RKO (cell line): ENCODE data around the gene PSMB11.

Experiments used
- DNase-seq: peaks from one replicate; pipeline ENCODE4 v3.0.0-alpha.2; 2016; ENCODE audit warnings: low spot score

The PSMB11 gene

DNA sequence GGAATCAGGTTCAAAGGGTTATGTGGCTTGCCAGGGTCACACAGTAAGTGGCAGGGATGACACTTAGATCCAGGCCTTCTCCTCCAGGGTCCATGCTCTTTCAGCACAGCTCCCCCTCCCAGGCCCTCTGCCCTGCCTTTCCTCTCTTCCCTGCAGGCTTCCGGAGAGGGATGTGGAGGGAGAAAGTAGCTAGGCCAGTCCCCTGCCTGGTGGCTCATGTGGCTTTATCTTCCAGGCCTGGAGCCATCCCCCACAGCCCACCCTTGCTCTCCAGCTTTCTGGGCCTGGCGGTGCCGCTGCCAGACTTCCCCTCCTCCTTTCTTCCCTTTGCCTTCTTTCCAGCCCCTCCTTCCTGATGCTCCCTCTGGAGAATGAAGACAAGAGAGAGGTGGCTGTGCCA lies 1.7 kb downstream of the PSMB11 start:
- no peak for DNase-seq

DNA sequence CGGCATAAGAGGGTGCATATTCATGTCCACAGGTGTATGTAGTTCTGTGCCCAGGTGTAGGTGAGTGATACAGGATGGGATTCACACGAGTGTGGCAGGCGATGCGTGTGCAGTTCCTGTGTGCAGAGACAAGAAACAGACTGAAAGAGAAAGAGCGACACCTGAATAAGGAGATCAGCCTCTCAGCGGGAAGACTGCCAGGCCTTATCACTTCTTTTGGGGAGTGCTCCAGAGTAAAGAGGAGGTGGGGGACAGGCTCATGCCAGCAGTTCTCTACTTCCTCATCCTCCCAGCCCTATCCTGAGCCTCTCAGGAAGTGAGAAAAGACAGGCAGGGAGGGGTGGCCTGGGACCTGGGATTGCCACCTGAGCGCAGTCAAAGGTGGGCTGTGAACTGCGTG lies 2.8 kb downstream of the PSMB11 start:
- no peak for DNase-seq

DNA sequence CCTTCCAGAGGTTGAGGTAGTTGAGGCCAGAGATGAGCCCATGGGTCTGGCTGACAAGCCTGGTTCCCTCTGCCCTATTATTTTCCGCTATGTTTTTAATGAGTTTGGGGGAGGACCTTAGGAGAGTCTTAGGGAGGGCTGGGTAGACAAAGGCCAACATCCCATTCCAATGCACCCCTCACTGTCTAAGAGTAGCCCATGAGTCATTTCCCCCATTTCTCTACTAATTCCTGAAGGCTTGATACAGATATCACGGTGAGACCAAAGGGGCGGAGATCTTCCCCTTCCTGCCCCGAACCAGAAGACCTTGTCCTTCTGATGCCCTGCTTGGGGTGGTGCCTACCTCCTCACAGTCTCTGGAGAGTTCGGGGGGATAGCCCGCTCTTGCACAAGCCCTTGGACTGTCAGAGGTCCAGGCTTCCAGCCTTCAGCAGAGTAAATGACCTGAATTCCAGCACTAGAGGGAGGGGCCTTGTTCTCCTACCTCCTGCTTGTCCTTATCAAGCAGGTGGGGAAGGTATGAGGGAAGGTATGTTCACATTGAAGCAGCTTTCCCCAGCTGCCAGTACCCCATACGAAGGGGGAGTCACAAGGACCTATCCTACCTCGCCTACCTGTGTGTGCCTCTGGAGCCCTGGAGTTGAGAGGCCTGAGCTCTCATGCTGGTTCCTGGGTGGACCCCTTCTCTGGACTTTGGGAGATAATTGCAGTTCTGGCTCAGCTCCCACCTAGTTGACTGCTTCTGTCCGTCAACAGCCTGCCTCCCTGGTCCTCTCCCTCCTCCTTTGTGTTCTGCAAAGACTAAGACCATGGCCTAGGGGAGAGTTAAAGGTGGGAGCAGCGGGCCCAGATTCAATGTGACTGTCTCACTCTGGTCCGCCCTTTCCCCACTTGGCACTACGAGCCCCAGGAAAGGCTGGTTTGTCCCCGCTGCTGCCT lies 3.7 kb downstream of the PSMB11 start:
- no peak for DNase-seq

DNA sequence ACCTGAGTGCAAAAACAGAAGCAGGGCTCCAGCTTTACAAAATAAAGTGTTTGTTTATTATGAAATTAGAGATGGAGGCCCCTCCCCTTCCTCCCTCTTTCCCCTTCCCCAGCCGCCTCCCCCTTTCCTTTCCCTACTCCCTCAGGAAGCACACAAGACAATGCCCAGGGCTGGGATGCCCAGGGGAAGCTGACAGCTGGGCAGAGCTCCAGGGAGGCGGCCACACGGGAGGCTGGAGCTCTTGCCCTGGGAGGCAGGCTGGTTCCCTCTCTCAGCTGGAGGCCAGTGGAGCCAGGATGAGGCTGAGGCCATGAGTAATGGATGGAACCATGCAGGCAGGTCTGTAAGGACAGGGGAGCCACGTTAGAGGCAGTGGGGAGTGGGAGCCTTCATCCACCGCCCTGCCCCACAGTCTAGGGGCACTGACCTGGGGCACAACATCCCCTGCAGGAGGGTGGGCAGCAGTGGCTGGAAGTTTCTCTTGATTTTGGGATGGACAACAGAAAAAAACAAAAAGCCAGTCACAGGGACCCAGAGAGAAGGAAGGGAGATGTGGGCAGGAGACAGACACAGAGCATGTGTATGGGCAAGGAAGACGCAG lies 5.1 kb downstream of the PSMB11 start:
- no peak for DNase-seq

DNA sequence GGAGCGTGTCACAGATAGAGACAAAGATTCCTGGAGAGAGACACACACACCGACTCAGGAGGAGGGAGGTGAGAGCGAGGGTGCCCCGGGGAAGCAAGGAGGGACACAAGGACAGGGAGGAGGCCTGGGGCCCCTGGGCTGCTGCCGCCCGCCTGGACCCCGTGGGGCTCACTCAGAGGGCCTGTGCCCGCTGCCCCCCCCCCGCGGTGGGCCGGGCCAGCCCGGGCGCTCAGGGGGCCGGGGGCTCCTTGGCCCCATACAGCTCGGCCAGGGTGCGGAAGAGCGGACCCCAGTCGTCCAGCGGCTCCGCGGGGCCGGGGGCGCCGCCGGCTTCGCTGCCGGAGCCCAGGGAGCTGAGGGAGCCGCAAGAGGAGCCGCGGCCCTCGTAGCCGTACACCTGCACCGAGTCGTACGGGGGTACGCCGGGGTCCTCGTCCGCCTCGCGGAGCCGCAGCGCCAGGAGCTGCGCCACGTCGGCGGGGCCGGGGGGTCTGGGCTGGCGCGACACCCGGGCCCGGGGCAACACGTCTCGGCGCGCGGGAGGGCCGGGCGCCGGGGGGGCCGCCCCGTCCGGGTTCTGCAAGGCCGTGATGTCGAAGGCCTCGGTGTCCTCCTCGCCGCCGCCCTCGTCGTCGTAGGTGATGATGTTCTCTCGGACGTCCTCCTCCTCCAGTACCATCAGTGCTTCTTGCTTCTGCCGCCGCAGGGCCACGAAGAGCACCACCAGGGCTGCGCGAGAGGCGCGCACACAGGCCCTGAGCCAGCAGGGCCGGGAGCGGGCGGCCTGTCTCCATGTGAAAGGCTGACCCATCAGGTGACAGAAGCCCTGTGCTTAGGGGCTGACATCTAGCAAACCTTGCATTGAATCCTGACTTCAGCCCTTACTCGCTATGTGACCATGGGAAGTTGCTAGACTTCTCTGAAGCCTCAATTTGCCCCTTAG lies 6.0 kb downstream of the PSMB11 start:
- no peak for DNase-seq

DNA sequence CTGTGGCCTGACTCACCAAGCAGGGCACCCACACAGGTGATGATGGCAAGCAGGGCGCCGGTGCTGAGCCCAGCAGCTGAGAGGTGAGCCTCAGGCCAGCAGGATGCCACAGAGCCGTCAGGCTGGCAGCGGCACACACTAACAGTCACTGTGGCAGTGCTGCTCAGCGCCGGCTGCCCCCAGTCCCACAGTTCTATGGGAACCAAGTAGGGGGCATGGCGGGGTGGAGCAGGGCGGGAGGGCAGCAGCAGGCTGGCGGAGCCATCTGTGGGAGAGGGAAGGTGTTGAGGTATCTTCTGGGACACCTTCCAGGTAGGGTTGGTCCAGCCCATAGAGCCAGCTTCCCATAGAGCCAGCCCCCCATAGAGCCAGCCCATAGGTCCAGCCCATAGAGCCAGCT lies 7.0 kb downstream of the PSMB11 start:
- DNase-seq, result no peak

DNA sequence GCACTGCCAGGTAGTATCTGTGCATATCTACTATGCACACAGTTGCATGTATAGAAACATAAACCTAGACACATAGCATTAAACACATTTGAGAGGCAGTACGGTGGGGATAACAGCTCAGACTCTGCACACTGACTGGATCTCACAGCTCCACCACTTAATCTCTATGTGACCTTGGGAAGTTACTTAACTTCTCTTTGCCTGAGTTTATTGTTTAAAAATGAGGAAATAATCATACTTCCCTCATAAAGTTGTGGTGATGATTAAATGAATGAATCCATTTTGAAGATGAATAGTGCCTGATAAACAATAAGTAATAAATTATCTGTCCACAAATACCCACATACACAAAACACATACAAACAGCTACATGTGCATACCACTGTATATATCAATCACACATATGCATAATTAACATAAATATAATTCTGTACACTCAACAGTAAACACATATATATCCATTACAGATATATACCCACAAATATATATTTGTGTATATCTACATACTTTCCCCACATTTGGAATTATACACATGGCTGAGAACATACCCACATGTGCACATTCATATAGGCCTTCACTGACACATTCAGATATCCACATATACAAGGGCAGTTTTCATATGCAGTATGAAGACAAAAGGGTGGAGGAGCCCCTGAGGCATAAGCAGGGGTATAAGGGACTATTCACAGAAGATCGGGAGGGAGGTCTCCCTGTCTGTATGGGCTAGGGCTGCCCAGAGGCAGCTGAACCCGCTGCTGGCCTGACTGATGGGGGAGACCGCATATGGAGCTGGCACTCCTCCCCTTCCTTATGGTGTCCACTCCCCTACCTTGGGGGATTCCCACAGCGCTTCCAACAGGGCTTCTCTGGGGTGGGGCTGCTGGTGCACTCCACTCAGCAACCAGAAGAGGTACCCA lies 9.4 kb downstream of the PSMB11 start:
- DNase-seq, result no peak

DNA sequence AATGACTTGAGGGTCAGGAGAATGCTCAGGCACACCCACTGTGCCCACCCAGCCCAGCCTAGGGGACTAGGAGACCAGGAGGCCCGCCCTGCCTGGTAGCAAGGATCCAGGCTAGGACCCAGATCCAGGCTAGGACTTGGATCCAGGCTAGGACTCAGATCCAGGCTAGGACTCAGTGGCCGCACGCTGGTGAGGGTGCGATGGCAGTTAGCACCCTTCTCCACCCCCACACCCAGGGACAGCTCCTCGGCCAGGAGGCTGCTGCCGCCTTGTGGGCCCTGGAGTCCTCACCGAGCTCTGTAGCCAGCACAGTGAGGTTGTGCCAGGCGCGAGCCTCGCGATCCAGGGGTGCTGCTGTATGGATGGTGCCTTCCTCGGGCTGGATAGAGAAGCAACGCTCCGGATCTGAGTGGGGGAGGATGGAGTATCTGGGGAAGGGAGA lies 10.2 kb downstream of the PSMB11 start:
- no peak for DNase-seq

DNA sequence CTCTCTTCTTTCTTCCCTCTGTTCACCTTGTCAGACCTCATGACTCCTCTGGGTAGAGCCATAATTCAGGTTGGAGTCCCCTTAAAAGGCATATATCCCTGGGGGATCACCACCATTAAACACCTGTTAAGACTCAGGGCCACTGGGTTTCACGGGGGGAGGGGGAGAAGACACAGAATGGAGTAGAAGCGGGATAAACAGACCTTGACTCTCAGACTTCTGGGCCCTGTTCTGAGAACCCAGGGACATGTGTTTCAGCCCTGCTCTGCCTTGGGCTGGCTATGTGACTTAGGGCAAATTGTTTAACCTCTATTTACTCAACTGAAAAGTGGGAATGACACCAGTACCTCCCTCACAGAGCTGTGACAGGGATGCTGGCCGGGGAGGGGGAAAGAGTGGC lies 10.7 kb downstream of the PSMB11 start:
- no peak for DNase-seq

DNA sequence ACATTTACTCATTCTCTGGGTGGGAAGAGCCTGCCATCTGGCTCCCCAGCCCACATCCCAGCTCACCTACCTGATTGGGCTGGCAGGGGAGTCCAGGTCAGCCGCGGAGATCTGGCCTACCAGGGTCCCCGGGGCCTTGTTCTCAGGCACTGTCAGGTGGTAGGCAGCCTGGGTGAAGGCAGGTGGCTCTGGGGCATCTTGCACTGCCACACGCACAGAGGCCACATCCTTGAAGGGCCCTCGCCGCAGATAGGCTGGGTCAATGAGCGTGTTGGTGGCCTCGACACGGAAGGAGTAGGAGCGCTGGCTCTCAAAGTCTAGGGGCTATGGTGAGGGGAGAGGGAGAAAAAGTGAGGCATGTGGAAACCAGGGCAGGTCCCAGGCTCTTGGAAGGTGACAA lies 11.4 kb downstream of the PSMB11 start:
- no peak for DNase-seq

DNA sequence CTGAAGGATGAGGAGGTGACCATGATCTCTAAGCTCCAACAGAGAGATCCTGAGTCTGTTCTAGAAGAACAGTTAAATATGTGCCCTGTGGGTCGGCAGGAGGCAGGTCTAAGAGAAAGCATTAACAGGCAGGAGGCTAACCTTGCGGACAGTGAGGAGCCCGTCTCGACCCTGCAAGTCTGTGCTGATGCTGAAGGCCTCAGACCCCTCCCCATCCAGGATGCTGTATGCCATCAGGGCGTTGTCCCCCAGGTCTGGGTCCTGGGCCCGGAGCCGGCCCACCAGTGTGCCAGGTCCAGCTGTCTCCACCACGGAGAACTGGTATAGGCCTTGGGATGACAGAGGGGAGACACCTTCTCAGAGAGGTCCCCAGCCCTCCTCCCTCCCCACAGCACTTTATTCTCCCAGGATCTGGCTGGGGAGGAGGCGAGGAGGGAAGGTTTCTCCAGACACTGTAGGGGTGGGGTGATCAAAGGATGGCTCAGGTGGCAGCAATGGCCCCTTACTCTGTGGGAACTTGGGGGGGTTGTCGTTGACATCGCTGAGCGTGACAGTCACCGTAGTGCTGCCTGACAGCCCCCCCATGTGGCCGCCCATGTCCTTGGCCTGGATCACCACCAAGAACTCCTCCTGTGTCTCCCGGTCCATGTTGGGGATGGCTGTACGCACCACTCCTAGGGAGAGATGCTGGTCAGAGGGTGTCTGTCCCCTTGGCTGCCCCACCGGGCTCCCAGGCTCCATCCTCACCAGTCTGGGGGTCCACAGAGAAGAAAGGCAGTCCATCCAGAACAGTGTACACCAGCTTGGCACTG lies 12.2 kb downstream of the PSMB11 start:
- DNase-seq, result no peak

DNA sequence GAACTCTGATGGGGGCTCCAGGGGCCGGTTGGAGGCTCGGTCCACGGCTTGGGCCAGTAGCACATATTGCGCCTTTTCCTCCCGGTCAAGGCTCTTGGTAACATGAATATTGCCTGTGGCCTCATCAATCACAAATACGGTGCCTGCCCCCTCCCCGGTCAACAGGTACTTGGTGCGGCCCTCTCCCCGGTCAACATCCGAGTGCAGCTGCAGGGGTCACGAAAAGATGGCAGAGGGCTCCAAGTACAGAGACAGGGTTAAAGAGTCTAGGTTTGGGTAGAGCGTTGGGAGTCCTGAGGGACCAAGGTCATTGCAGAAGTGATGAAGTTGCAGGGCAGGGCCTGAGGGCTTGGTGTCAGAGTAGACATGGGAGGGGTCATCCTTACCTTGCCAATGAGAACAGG lies 13.1 kb downstream of the PSMB11 start:
- DNase-seq, result no peak

DNA sequence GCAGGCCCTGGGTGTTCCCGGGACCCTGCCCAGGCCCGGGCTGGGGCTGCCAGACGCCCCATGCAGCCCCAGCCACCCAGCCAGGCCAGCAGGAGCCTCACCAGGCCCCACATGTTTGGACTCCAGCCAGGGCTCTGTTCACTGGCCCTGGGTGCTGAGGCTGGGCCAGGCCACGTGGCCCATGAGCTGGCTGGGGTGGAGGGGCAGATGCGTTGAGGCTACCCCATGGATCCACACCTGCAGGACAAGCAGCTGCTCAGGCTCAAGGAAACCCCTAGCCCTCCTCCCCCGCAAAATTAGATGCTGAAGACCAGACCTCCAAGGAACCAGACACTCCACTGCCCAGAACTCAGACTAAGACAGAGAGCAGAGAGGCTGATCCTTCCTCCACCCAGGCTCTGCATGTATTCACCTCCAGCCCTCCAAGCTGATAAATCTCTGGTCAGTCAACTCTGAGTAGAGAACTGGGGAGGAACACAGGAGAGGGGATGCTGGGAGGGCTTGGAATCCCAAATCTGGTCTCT lies 13.7 kb downstream of the PSMB11 start:
- DNase-seq, result no peak

DNA sequence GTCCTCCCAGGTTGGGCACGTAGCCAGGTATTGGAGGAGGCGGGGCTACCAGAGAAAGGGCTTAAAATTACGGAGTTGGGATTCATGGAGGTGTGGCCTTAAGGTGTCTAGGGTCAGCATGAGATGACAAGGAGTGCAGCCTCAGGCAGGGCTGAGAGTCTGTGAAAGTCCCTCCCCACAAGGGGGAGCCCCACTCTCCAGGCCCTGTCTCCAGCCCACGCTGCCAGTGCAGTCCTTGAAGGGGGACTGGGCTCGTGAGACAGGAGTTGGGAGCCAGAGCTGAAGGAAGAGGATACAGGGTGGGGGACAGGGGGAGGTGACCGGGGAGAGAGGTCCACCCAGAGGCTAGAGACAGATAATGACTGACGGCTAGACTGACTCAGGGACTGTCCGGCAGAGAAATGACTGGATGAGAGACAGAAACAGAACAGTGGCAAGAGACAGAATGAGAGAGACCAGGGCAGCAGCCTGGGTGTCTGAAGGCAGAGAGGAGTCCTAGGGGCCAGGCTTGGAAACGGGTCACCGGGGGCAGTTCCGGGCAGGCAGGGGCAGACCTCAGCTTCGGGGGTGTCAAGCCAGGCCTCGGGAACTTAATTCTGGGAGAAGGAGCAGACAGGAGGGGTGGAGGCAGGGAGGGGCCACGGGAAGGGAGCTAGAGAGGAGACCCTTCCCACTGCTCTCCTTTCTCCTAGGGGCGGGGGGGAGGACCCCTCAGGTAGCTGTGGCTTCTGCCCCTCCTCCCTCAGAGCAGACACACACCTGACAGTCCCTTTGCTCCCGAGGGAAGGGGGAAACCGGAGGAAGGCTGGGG lies 14.3 kb downstream of the PSMB11 start:
- peak; percentile 84 for DNase-seq

DNA sequence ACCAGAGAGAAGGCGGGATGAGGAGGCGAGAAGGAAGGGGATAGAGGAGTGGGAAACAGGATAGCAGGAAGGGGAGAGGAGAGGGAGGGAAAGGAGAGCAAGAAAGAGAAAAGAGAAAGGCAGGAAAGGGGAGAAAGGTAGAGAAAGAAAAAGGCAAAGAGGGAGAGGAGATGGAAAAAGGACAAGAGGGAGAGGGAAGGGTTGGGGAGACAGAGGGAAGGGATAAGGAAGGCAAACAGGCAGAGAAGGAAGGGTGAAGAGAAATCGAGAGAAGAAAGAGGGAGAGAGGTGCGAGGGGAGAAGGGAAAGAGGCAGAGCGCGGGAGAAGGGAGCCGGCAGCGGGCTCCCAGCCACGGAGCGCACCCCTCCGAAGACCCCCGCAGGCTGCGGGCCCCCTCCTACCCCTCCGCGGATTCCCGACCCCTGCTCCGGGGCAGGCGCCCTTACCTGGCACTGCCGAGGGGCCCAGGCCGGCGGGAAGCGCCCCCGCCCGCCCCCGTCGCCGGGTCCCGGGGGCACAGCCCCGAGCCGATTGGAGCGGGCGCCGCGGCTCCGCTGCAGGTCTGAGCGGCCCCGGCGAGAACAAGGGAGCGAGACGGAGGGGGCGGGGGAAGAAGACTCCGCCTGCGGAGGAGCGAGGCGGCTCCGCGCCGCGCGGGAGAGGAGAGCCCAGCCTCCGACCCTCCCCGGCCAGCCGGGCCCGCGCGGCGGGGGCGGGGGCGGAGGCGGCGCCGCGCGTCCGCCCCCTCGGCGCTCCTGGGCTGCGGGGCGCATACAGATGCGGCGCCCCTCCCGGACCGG lies 15.1 kb downstream of the PSMB11 start, which contains the start of gene CDH24:
TSS of gene CDH24 (minus strand) at position 565 of the 801 bp plus-strand sequence. CDS start 1,787 bp downstream, outside the sequence.
- peak; percentile 63 for DNase-seq

DNA sequence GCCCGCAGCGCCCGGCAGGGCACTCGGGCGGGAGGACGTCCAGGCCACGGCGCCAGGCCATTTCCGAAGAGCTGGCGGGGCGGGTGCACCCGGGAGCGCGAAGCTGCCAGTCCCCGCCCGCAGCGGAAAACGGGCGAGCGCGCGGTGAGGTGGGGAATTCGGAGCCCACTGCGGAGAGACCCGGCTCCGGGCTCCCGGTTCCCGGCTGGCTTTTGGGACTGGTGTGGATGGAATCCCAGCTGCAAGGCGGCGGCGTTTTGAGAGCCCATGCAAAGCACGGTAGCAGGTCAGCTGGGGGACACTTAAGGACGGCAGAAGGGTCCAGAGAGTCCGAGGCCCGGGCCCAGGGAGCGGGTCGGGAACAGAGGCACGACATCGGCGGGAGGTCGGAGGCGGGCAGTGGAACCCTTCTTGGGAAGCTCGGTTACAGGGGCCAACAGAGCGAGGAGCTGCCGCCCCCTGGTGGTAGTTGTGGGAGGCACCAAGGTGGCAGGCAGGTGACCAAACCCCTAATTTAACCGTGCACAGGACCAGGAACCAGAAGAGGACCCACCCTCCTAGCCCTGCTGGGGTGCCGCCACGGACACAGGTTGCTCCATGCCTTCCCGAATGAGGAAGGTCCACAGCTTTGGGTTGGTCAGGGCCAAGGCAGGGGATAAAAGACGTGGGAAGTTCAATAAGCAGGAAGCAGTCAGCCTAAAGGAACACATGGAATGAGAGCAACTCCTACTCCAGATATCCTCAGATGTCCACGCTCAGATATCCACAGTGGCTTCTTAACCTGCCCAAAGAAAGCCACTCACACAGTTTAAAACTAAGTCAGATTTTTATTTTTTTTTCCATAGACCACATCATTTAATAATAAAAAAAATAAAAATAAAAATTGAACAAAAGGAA lies 16.0 kb downstream of the PSMB11 start:
- peak; percentile 88 for DNase-seq
